Keratinocyte (primary cell): ENCODE measurements around the gene UNC93A.

Experiments
- EZH2 ChIP-seq: IDR thresholded peaks from one replicate; pipeline ENCODE4 v1.6.1; 2012; ENCODE audit warnings: inconsistent platforms, mild to moderate bottlenecking, low read length, moderate library complexity
- TF ChIP-seq, protein P1 (sequence below), 3 experiments: IDR thresholded peaks in 1 of 3; conservative IDR thresholded peaks in 1 of 3; optimal IDR thresholded peaks in 1 of 3; 2 replicates in 2 of 3; 3 replicates in 1 of 3; pipeline versions ENCODE3 to v1.5.1; 2011; ENCODE audit warnings: low read length in 3 of 3, mild to moderate bottlenecking in 3 of 3, moderate library complexity in 2 of 3, control low read depth in 1 of 3, inconsistent platforms in 1 of 3; ENCODE audit not compliant: insufficient read depth in 2 of 3; ENCODE audit errors: extremely low read depth in 1 of 3

DNA sequence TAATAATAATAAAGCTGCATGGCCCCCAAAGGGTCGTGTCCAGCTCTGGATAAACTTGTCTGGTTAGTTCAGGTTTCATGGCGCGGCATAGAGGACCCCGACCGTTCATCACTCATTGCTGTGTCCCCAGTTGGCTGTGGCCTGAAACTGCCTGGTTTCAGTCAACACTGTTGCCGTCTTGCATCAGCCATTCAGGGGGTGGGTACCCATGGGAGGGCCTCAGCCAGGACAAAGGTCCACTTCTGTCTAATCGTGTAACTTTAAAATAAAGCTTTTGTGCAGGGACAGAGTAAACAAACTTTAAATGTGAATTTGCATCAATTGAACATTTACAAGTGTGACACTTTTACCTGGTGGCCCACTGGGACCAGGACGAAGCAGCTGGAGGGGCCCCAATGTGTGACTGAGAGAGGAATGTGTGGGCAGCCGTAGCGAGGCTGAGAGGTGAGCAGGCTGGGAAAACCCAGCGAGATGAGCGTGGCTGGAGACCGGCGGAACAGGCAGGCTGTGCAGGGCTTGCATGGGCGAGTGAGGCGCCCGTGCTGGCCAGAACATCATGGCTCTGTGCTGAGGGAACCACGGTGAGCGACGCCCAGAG is 22.3 kb upstream of the UNC93A start:
- TF ChIP-seq, protein P1, sequence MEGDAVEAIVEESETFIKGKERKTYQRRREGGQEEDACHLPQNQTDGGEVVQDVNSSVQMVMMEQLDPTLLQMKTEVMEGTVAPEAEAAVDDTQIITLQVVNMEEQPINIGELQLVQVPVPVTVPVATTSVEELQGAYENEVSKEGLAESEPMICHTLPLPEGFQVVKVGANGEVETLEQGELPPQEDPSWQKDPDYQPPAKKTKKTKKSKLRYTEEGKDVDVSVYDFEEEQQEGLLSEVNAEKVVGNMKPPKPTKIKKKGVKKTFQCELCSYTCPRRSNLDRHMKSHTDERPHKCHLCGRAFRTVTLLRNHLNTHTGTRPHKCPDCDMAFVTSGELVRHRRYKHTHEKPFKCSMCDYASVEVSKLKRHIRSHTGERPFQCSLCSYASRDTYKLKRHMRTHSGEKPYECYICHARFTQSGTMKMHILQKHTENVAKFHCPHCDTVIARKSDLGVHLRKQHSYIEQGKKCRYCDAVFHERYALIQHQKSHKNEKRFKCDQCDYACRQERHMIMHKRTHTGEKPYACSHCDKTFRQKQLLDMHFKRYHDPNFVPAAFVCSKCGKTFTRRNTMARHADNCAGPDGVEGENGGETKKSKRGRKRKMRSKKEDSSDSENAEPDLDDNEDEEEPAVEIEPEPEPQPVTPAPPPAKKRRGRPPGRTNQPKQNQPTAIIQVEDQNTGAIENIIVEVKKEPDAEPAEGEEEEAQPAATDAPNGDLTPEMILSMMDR (optimal IDR thresholded peaks at IDR 0.05 in 1 of 3, IDR thresholded peaks at IDR 0.05 in 1 of 3, conservative IDR thresholded peaks at IDR 0.05 in 1 of 3; ENCODE audit: extremely low read depth in 1 of 3, insufficient read depth in 2 of 3, low read length in 3 of 3) = no peak
- no peak for TF ChIP-seq EZH2
